CD4-positive, alpha-beta T cell treated with Interleukin-17A for 1 hour (primary cell): ENCODE measurements around the gene ARHGEF40.

Experiments used
- DNase-seq: peaks from one replicate; pipeline ENCODE4 v3.0.0-alpha.2; 2020

The ARHGEF40 gene

DNA sequence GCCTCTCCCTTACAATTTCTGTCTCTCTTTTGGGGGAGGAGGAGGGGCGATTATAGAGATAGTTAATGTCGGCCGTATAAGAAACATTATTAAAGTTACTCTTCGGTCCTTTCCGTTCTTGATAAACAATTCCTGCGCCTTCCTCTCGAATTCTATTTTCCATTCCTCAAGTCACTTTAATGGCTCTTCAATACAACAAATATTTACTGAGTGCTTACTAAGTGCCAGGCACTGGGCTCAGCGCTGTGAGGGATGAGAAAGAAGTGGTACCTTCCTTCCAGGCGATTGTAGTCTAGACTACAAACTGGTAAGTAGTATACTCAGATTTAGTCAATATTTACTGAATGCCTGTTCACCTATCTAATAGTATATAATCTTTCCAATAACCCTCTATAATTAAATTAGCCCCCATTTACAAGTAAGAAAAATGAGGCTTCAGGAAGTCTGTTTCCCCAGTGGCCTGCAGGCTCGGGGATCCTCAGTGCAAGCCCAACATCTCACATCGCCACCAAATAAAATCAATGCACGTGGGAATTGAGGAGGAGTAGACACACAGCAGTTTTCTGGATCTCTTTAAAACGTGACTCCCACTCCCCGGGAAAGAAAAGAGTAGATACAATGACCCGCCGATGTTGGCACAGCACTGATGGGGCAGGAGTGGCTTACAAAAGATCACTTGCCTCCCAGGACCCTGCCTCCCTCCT is 28.9 kb downstream of the ARHGEF40 start:
- DNase-seq = no peak

DNA sequence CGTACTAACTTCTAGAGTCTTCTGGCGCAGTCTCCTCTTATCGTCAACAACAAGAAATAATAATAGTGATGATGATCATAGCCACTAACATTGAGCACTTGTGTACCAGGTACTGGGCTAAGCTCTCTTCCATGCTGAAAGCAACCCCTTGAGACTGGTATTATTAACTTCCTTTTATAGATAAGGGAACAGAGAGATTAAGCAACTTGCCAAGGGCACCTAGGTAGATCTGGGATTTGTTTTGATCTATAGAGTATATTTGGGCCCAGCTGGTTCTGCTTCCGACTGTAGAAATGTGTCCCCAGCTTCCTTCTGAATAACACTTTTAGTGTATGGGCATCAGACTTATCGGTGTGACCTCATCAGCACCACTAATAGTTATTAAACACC is 29.5 kb downstream of the ARHGEF40 start:
- no peak for DNase-seq

DNA sequence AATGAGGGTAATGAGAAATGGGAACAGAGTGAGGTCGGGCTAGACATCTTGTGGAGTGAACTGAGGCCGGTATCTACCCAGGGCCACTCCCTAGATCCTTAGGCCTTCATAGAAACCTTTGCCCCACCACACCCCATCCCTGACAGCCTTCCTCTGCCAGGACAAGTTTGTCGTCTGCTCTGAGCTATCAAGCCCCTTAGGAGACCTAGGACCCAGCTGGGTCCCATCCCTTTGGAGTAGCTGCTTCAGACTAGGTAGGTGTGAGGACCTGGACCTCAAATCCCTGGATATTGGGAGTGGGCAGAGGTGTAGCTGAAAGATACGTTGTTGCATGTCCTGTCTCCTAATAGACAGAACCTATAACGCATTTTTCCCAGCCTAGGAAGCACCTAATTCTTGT is 30.8 kb downstream of the ARHGEF40 start, which contains the start of gene TMEM253:
TSS of gene TMEM253 (plus strand) at position 136 of the 400 bp plus-strand sequence. CDS start 278 bp downstream, outside the sequence.
- no peak for DNase-seq

DNA sequence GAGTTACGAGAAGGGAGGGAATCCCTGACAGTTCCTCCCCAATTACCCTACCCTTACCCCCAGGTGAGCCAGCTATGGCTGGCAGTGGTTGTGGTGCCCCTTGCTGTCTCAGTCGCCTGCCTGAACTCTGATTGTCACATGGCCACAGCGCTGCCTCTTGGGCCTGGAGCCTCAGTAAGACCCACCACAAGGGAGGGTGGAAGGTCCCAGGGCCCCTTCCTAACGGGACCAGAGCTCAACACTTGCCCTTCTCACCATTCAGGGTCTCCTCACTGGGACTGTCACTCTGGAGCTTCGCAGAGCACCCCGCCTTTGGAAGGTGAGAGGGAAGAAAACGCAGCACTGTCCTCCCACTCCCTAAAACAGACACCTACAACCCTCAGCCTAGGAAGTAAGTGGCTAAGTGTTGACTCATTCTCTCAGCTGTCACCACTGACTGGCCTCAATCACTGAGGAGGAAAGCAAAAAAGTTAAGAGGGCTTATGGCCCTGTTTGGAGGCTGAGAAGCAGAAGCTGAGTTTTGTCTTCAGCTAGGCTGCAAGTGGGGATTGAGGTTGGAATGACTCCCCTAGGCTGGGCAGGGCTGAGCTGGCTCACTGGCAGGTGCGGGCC is 31.8 kb downstream of the ARHGEF40 start:
- no peak for DNase-seq

DNA sequence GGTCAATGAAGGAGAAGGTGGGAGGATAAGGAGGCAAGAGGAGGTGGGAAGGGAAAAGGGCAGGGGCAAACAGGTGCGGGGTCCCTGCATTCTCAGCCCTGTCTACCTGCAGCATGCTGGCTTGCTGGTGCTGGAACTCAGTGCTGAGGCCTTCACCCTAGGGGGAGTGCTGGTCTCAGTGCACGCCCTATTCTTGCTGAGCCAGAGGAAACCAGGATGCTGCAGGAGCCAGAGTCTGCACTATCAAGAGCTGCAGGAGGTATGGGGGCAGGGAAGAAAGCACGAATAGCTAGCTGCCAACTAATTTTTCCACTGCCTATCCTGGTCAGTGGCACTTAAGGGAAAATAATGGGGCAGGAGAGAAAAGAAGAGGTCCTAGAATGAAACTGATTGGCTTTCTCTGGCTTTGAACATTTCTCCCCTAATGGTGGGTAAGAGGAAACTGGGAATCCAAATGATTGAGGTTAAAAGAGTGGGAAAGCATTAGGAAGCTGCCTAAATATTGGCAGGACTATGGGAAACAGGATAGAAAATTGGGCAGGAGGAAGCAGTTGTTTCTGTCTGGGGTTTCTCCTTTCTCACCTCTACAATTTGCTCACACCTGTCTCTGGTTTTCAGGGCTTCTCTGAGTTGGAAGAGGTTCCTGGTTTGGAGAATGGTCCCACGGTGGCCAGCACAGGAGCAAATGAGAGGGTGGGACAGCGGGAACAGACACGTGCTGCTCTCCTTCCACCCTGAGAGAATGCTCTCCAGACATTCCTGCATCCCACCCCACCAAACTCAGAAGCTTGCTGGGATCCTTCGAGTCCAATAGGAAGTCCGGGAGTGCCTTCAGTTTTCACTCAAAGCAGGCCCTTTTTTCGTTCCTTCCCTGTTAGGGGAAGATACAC is 32.7 kb downstream of the ARHGEF40 start:
- DNase-seq = no peak

DNA sequence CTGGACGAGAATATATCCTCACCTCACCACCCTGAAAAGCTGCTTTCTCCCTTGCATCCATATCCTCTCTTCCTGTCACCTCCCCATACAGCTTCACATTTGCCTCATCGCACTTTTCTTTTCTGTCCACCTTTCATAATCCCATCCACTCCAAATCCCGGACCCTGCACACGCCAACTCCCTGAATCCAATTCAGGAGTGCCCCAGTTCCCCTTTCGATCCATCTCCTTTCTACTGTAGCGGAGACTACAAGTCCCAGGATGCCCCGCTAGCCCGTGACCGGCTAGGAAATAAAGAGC is 33.3 kb downstream of the ARHGEF40 start:
- DNase-seq = no peak

DNA sequence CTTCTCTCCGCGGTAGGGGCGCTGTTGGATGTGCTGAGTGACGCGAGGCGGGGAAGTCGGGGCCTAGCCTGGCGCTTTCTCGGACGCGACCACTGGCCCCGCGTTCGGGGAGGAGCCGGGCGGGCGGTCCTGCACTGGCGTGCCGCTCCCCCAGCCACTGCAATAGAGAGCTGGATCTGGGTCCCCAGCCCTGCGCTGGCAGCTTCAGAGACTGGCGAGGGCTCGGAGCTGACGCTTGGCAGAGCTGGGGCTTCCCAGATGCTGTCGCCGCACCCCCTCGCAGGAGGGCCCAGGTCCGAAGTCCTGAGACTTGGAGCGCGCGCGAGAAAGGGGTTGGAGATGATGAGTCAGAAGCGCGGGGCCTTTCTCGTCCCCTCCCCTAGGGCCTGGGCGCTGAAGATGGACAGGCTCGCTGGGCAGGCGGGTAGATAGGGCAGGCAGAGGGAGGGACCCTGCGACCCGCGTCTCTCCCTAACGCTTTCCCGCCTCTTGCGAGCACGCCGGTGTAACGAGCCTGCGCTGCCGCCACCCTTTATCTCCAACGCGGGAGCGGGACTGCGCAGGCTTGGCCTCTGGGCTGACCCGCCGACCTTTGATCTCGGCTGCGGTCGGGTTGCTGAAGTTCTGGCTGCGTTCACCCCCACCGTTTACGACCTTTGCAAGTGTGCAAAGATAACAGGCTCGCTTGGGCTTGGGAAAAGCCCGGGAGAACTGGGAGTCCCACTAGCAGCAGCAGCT is 33.8 kb downstream of the ARHGEF40 start:
- DNase-seq = peak; percentile 95

DNA sequence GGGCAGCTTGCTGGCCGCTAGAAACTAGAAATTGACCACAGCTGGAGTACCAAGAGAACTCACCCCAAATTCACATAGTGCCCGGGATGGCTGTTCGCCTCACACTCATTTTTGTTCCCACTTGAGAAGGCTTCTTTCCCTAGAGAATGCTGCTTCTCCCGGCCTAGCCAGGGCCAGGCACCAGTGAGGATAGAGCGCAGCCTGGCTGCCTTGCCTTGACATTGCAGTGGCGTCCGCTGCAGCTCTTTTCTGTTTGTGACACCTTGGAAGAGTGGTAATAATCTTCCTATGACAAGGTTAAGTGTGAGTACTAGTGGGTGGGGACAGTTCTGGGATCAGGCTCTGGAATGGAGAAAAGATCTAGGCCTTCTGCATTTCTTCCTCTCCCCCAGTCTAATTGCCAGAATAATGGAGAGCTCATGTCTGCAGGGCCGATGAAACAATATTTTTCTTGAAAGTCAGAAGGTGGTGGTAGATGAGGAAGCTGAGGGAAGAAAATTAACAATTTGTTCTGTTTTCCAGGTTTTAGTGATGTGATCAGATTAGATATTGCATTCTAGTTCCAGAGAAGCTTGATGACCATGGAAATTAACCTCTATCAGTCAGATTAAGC is 34.5 kb downstream of the ARHGEF40 start:
- peak; percentile 74 for DNase-seq

DNA sequence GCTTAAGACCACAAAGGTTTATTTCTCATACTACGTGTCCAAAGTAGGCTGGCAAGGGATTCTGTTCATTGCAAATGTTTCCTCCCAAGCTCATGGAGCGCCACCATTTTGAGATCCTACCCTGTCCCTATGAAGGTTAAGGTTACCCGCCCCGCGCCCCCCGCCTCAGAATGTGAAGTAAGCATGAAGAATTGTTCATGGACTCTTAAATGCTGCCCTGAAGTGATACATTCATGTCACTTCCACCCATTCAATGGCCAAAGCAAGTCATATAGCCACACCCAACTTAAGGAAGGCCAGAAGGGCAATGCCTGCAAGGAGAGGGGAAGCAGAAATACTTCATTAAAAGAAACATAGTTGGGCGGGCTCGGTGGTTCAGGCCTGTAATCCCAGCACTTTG is 35.0 kb downstream of the ARHGEF40 start:
- no peak for DNase-seq

DNA sequence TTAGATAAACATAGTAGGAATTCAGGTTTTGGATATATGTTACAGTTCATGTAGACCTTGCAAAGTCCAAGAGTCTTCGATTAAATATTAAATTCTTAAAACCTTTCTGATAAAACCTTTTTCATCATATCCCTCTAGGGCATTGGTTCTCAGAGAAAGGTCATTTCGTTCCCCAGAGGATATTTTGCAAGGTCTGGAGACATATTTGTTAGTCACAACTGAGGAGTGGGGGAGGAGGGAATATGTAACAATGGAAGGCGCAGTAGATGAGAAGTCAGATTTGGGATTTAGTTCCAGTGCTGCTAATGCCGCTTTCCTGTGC is 36.0 kb downstream of the ARHGEF40 start:
- DNase-seq = no peak

DNA sequence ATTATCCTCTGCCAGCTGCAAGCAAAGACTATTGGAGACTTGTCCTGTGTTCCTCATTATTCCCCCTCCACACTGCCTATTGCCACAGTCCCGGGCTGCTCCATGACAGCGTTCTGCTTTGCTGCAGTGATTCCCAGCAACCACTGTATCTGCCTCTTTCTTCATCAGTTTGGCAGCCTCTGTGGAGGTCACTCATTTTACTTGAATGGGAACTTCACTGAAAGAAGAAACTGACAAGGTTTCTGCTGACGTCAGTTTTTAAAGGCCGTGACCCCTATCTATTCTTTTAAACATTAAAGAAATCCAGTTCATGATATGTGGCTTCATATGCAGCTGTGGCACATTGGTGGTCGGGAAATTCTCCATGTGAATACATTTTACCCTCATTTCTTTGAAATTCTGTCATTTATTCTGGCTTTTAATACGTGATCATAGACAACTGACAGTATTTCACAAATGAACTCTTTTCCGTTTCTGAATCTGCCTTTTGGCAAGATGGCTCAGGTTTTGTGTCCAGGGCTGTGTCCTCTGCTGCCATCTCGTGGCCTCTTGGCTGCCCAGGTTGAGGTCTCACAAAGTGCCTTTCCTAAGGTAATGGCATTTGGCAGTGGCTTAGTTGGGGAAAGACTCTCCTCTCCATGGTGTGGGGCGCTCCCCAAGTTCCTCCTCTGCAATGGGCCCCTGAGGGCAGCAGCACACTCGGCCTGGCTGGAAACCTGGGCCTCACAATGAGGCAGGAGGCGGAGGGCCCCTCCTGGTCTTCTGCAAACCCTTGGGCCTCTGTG is 36.6 kb downstream of the ARHGEF40 start:
- peak; percentile 85 for DNase-seq

DNA sequence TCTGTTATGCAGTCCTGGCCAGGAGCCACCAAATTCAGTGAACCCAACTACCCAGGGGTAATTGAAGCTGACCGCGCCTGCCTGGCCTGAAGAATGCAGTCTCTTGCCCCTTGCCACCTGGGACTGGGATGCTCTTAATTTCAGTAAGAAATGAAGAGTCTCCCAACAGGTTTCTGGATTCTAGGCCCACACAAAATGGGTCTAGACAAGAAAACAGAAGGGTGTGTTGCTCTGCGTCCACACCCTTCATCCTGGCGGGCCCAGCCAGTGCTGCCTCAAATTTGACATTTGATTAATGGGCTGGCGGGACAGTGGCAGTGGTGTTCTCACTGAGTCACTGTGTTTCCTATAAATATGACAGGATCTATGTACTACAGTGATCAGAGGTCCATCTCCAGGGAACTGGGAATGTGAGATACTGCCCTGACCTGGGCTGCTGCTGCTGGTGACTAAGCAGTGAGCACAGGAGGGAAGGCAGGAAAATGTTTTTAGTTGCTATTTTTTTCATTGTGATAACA is 37.2 kb downstream of the ARHGEF40 start:
- DNase-seq = no peak

DNA sequence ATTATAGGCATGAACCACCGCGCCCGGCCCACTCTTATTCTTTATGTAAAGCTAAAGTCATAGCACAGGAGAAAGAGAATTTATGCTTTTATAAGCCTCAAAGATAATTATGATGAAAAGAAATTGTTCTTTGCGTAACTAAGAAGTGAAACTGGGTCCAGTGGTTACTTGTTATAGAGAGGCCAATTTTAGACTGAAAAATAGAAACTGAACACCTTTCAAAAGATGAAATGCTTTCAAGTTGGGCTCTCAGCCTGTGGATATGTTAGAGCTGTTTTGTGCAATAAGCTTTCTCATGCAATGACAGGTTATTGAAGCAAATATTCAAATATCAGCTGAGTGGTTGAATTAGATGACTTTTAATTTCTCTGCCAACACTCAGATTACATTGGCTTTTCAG is 38.7 kb downstream of the ARHGEF40 start:
- DNase-seq = no peak

DNA sequence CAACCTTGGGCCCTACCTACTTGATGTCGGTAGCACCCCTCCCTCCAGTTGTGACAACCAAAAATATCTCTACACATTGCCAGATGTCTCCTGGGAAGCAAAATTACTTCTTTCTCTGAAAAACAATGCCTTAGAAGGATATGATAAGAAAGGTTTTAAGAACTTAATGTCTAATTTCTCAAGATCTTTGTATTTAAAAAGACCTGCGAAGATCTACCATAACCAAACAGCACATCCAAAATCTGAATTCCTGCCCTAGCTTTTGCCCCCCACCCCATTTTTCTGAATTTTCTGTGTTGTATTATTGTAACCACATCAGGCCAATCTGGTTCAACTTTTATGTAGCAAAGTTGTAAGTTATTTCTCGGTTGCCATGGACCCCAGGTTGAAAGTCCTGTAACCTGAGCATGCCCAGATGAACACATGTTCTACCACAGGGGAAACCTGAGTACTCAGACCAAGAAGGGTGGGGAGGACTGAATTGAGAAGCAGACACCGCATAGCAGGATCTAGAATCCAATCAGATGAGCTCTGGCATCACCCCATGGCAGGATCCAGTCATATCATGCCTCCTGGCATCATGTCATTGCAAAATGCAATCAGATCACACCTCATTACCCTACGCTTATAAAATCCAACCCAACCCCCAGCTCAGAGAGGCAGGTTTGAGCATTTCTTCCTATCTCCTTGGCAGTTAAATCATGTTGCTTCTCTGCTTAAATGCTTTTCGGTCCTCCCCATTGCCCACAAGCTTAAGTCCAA is 39.5 kb downstream of the ARHGEF40 start:
- no peak for DNase-seq

DNA sequence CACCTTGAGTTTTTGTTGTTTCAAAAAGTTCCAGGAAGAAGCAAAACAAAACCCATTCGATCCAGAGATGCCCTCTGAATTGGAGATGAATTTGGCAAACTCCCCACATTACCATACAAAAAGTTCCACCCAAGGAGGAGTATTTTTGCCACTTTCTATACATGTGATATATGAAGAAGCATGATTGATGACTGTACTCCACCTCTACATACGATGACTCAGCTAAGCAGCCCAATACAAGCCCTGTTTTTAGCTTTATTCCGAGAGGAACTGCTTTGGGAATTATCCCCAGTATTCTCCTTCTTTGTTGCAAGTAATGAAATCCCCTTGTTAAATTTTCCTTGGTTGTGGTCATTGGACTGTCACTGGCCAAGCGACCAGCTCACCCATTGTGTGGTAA is 42.2 kb downstream of the ARHGEF40 start:
- no peak for DNase-seq

DNA sequence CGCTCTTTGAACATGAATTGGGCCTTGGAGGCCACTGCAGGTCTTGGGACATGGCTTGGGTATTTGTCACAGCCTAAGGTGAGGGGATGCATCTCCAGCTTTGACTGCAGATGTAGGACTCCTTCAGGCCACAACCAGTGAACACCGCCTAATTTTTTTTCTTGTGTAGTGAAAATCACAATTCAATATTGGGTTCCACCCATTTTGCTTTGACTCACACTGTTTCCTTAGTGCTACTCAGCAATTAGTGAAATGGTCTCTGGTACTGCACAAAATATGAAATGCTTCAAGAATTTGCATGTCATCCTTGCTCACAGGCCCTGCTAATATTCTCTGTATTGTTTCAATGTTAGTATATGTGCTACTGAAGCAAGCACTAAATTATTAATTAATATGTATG is 43.3 kb downstream of the ARHGEF40 start:
- no peak for DNase-seq

DNA sequence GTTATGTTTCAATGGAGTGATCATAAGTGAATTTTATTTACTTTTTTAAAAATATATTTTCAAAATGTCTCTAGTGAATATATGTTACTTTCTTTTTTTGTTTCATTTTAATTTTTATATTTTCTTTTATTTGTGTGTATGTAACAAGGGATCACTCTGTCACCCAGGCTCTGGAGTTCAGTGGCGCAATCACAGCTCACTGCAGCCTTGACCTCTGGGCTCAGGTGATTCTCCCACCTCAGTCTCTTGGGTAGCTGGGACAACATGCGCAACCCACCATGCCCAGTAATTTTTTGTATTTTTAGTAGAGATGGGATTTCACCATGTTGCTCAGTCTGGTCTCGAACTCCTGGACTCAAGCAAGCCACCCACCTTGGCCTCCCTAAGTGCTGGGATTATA is 48.8 kb downstream of the ARHGEF40 start:
- no peak for DNase-seq

DNA sequence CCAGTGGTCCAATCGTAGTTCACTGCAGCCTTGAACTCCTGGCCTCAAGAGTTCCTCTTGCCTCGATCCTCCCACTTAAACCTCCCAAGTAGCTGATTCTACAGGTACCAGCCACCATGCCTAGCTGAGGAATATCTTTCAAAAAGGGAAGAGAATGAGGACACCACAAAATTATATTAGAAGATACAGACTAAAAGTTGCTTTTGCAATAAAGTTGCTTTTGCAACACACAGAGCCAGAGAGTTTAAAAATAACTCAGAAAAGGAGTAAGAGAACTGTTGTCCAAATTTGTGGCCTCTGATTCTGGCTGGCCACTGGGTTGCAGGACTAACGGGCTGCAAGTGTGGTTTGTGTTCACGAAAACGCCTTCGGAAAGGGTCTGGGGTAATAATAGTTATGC is 50.6 kb downstream of the ARHGEF40 start:
- DNase-seq = no peak

DNA sequence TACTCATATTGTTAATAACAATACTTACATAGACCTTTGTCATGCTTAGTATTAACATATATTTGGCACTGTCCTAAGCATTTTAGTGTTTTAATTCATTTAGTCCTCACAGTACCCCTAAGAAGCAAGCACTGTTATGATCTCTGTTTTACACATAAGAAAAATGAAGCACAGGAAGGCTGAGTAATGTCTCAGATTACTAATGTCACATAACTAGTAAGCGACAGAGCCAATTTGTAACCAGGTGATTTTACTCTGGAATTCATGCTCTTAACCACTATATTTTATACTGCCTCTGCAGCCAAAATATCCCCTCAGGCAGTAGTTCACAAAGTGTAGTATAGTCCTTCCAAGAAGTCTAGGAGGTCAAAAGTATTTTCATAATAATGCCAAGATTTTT is 51.0 kb downstream of the ARHGEF40 start:
- DNase-seq = no peak

DNA sequence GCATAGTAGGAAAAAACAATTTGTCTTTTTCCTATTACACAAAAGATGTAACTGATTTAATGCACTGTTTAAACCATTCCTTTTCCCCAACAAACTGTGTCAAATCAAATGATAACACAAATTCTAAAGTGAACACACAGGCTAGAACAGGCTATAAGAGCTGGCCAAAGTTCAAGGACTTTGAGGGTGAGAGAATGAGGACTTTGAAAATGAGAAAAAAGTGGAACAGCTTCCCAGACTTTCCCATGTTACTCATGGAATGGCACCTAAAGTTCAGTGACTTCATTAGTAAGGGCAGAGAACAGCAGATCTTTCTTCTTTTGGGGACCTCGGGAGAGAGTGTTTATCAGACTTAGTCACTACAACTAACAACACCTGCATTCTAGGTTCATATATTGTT is 53.3 kb downstream of the ARHGEF40 start:
- DNase-seq = no peak

DNA sequence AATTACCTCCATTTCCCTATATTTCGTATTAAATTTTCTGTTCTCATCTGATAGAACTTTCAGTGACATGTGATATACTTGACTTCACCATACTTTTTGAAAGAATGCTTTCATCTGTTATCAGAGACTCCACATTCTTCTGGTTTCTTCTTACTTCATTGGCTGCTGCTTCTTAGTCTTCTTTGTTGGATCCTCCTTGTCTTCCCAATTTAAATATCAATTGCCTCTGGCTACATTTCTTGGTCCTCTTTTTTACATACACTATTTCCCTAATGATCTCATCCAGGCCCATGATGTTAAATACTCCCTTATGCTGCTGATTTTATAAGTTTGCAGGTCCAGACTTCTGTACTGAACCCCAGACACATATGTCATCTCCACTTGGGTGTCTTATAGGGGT is 63.8 kb downstream of the ARHGEF40 start:
- no peak for DNase-seq
